Astrocyte of the hippocampus (primary cell): ENCODE results near the gene TOMM20.

Experiments used
- DNase-seq: peaks from one replicate; pipeline ENCODE4 v3.0.0; 2011; ENCODE audit warnings: low read depth, low spot score

The TOMM20 gene

DNA sequence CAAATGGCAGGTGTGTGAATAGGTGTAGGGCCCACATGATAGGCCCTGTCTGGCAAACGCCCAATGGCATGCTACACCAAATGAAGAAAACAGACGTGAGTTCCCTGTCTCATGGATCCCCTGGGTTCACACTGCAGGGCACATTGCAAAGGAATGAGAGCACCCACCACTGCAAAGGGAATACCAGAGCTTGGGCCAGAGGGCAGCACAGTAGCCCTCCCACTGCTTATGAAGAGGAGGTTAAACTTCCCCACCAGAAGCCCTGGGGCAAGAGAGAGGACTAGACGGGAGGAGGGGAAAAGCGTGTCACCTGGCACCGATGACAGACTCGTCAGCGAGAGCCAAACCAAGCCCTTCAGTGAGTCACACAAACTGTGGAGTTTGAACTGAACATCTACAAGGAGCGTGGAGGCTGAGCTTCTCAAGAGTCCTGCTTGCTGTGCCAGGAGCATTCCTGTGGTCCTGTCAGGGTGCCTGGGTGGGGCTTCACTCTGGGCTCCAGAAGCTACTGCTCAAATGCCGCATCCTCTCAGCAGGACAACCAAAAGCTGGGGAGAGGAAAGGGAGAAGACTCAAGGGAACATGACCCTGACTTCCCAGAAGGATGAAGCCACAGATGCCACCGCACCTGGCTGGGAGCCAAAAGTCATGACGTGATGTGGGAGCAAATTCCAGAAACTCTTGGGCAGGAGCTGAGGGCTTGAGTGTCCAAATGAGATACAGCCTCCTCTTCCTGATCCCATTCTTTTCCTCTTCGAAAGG lies 61.1 kb downstream of the TOMM20 start:
- peak; percentile 99 for DNase-seq

DNA sequence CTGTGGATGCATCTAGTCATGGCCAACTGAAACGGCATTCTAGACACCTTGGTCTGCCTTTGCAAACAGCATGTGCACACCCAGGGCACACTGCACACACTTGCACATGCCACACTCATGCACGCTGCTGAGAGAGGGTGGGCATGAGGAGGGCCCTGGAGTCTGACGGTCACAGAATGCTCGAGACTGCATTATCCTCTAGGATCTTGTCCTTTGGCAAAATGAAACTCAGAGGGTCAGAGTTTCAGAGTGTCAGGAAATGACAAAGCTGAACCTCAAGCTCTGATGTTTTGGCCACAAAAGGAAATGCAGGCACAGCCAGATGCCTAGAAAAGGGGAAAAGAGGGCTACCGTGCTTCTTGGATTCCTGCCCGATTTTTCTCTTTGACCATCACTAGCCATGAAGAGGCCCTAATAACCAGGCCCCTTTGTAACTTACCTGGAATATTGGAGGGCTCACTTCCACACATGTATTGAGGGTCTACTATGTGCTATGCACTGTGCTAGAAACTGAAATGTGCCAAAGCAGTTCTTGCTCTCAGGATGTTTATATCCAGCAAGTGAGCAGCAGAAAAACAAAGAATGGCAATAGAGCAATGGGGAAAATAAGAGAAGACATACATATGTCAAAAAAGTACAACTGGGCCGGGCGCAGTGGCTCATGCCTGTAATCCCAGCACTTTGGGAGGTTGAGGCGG lies 65.4 kb downstream of the TOMM20 start:
- no peak for DNase-seq

GRCh38 chr1:235060607-235061470 lies 67.8 kb downstream of the TOMM20 start:
- DNase-seq = peak; percentile 37
